Activated CD4-positive, alpha-beta memory T cell treated with anti-CD3 and anti-CD28 coated beads, Interleukin-2, amount 10 ng/mL, durations not matched to agents 7 days and 5 days (primary cell): ENCODE data around the gene KPRP. TPM values are rescaled to one million over a fixed set of nuclear protein-coding genes. Genes with fewer than 3 reads are reported as not detected.

Experiments
- CTCF ChIA-PET: fragments of 350-600 bp; sonication (Branson Sonifier 250); formaldehyde crosslinking; loops from one replicate; lab custom pipeline; 2021; ENCODE audit warnings: antibody characterized with exemption, inconsistent platforms; lab: Charles Lee
- POLR2A ChIA-PET: fragments of 350-600 bp; sonication (Branson Sonifier 250); formaldehyde crosslinking; loops from one replicate; lab custom pipeline; 2021; ENCODE audit warnings: antibody characterized with exemption; lab: Charles Lee
- DNase-seq: peaks from one replicate; pipeline ENCODE4 v3.0.0-alpha.2; 2020
- H3K27ac Mint-ChIP-seq: one replicate; pipeline ENCODE4 v1.8.0; 2021; ENCODE audit warnings: mild to moderate bottlenecking, mixed read lengths
- H3K27me3 Mint-ChIP-seq: one replicate; pipeline ENCODE4 v1.8.0; 2021; ENCODE audit warnings: mixed read lengths
- H3K36me3 Mint-ChIP-seq: one replicate; pipeline ENCODE4 v1.8.0; 2021; ENCODE audit warnings: low read depth, mixed read lengths
- H3K4me1 Mint-ChIP-seq: one replicate; pipeline ENCODE4 v1.8.0; 2021; ENCODE audit warnings: mixed read lengths
- H3K4me3 Mint-ChIP-seq: one replicate; pipeline ENCODE4 v1.8.0; 2021; ENCODE audit warnings: mild to moderate bottlenecking, mixed read lengths
- H3K9me3 Mint-ChIP-seq: one replicate; pipeline ENCODE4 v1.8.0; 2021; ENCODE audit warnings: mixed read lengths
- total RNA-seq, 2 experiments: library from RNA; stranded (reverse); gene quantifications; one replicate each; pipeline ENCODE4 v1.2.3, GENCODE V29; 2021

Gene KPRP
- not detected for total RNA-seq

GRCh38 chr1:152757747-152758146 lies at the start of gene KPRP:
Gene KPRP (plus strand): TSS chr1:152758025. CDS start chr1:152759589, 1,564 bp downstream.
- Mint-ChIP-seq H3K36me3 (no peaks in the 10 kb centered on the region), H3K4me1 (no peaks in the 10 kb centered on the region), H3K9me3 (no peaks in the 10 kb centered on the region), H3K27me3 (peaks cover 2% of the 10 kb centered on the region), H3K27ac (no peak within 1 kb of the TSS), H3K4me3 (no peak within 1 kb of the TSS)
- no peak for DNase-seq
- POLR2A ChIA-PET = no interaction called here
- CTCF ChIA-PET = no interaction called here

- ChIA-PET POLR2A (no interaction called here), CTCF (no interaction called here)
- Mint-ChIP-seq H3K27me3 (no peaks in the 10 kb centered on the region), H3K27ac (no peak overlapping the region), H3K36me3 (no peaks in the 10 kb centered on the region), H3K4me1 (no peaks in the 10 kb centered on the region), H3K9me3 (no peaks in the 10 kb centered on the region), H3K4me3 (no peak overlapping the region)
- DNase-seq = no peak
These were observed 39.6 kb upstream of the KPRP start for GRCh38 chr1:152718238-152718637.

GRCh38 chr1:152725261-152725660 lies 32.6 kb upstream of the KPRP start:
- Mint-ChIP-seq H3K4me3 (no peak overlapping the region), H3K9me3 (no peaks in the 10 kb centered on the region), H3K4me1 (no peaks in the 10 kb centered on the region), H3K27me3 (peaks cover 2% of the 10 kb centered on the region), H3K27ac (no peak overlapping the region), H3K36me3 (no peaks in the 10 kb centered on the region)
- CTCF ChIA-PET = no interaction called here
- DNase-seq = no peak
- POLR2A ChIA-PET = no interaction called here

GRCh38 chr1:152728986-152729385 lies 28.8 kb upstream of the KPRP start:
- no peaks in the 10 kb centered on the region for H3K36me3 Mint-ChIP-seq
- CTCF ChIA-PET = no interaction called here
- H3K27me3 Mint-ChIP-seq = peaks cover 2% of the 10 kb centered on the region
- H3K27ac Mint-ChIP-seq = no peak overlapping the region
- no peak for DNase-seq
- H3K9me3 Mint-ChIP-seq = no peaks in the 10 kb centered on the region
- POLR2A ChIA-PET = no interaction called here
- no peak overlapping the region for H3K4me3 Mint-ChIP-seq
- H3K4me1 Mint-ChIP-seq = no peaks in the 10 kb centered on the region

- Mint-ChIP-seq H3K27me3 (no peaks in the 10 kb centered on the region), H3K4me3 (no peak overlapping the region), H3K27ac (no peak overlapping the region), H3K9me3 (no peaks in the 10 kb centered on the region), H3K4me1 (no peaks in the 10 kb centered on the region), H3K36me3 (no peaks in the 10 kb centered on the region)
- no peak for DNase-seq
- ChIA-PET POLR2A (no interaction called here), CTCF (interaction anchor here (1.2 kb wide), 1 partner anchor 9 kb away, joined by 3 read pairs; no protein-coding TSS in a partner anchor)
These were observed 22.2 kb upstream of the KPRP start for GRCh38 chr1:152735648-152736047.

- Mint-ChIP-seq H3K9me3 (no peaks in the 10 kb centered on the region), H3K27ac (no peak overlapping the region), H3K4me1 (no peaks in the 10 kb centered on the region), H3K36me3 (no peaks in the 10 kb centered on the region), H3K4me3 (no peak overlapping the region), H3K27me3 (peaks cover 2% of the 10 kb centered on the region)
- no peak for DNase-seq
- CTCF ChIA-PET = no interaction called here
- POLR2A ChIA-PET = no interaction called here
These were observed 19.8 kb upstream of the KPRP start for GRCh38 chr1:152737997-152738396.

- Mint-ChIP-seq H3K27ac (no peak overlapping the region), H3K4me1 (no peaks in the 10 kb centered on the region), H3K4me3 (no peak overlapping the region), H3K36me3 (no peaks in the 10 kb centered on the region), H3K27me3 (peaks cover 2% of the 10 kb centered on the region), H3K9me3 (no peaks in the 10 kb centered on the region)
- DNase-seq = no peak
- ChIA-PET CTCF (no interaction called here), POLR2A (no interaction called here)
These were observed 18.0 kb upstream of the KPRP start for GRCh38 chr1:152739841-152740240.

GRCh38 chr1:152741656-152742055 lies 16.2 kb upstream of the KPRP start:
- Mint-ChIP-seq H3K36me3 (no peaks in the 10 kb centered on the region), H3K4me1 (no peaks in the 10 kb centered on the region), H3K27ac (no peak overlapping the region), H3K9me3 (no peaks in the 10 kb centered on the region), H3K27me3 (peaks cover 5% of the 10 kb centered on the region), H3K4me3 (no peak overlapping the region)
- CTCF ChIA-PET = no interaction called here
- DNase-seq = no peak
- POLR2A ChIA-PET = no interaction called here

- Mint-ChIP-seq H3K36me3 (no peaks in the 10 kb centered on the region), H3K4me3 (no peak overlapping the region), H3K27me3 (peaks cover 5% of the 10 kb centered on the region), H3K27ac (no peak overlapping the region), H3K4me1 (no peaks in the 10 kb centered on the region), H3K9me3 (no peaks in the 10 kb centered on the region)
- no peak for DNase-seq
- POLR2A ChIA-PET = no interaction called here
- CTCF ChIA-PET = no interaction called here
These were observed 14.3 kb upstream of the KPRP start for GRCh38 chr1:152743371-152744145.

- CTCF ChIA-PET = interaction anchor here (1.0 kb wide), 1 partner anchor 10 kb away, joined by 3 read pairs; no protein-coding TSS in a partner anchor
- H3K4me1 Mint-ChIP-seq = no peaks in the 10 kb centered on the region
- POLR2A ChIA-PET = no interaction called here
- H3K27ac Mint-ChIP-seq = no peak overlapping the region
- H3K9me3 Mint-ChIP-seq = no peaks in the 10 kb centered on the region
- H3K27me3 Mint-ChIP-seq = peaks cover 10% of the 10 kb centered on the region
- H3K36me3 Mint-ChIP-seq = no peaks in the 10 kb centered on the region
- H3K4me3 Mint-ChIP-seq = no peak overlapping the region
- no peak for DNase-seq
These were observed 12.5 kb upstream of the KPRP start for GRCh38 chr1:152745289-152745704.

GRCh38 chr1:152745765-152746444 lies 11.9 kb upstream of the KPRP start:
- Mint-ChIP-seq H3K27me3 (peaks cover 14% of the 10 kb centered on the region), H3K9me3 (no peaks in the 10 kb centered on the region), H3K4me3 (no peak overlapping the region), H3K4me1 (no peaks in the 10 kb centered on the region), H3K27ac (no peak overlapping the region), H3K36me3 (no peaks in the 10 kb centered on the region)
- ChIA-PET CTCF (no interaction called here), POLR2A (no interaction called here)
- no peak for DNase-seq

GRCh38 chr1:152747831-152748230 lies 10.0 kb upstream of the KPRP start:
- DNase-seq = no peak
- H3K36me3 Mint-ChIP-seq = no peaks in the 10 kb centered on the region
- no peaks in the 10 kb centered on the region for H3K9me3 Mint-ChIP-seq
- H3K4me3 Mint-ChIP-seq = no peak overlapping the region
- peaks cover 17% of the 10 kb centered on the region for H3K27me3 Mint-ChIP-seq
- no peak overlapping the region for H3K27ac Mint-ChIP-seq
- CTCF ChIA-PET = no interaction called here
- POLR2A ChIA-PET = no interaction called here
- no peaks in the 10 kb centered on the region for H3K4me1 Mint-ChIP-seq

- Mint-ChIP-seq H3K36me3 (no peaks in the 10 kb centered on the region), H3K4me1 (no peaks in the 10 kb centered on the region), H3K9me3 (no peaks in the 10 kb centered on the region), H3K4me3 (no peak overlapping the region), H3K27ac (no peak overlapping the region), H3K27me3 (peaks cover 16% of the 10 kb centered on the region)
- POLR2A ChIA-PET = no interaction called here
- CTCF ChIA-PET = no interaction called here
- DNase-seq = no peak
These were observed 5.6 kb upstream of the KPRP start for GRCh38 chr1:152752225-152752624.

GRCh38 chr1:152753586-152753985 lies 4.2 kb upstream of the KPRP start:
- no peak for DNase-seq
- ChIA-PET CTCF (no interaction called here), POLR2A (no interaction called here)
- Mint-ChIP-seq H3K4me1 (no peaks in the 10 kb centered on the region), H3K27me3 (peaks cover 16% of the 10 kb centered on the region), H3K4me3 (no peak overlapping the region), H3K9me3 (no peaks in the 10 kb centered on the region), H3K27ac (no peak overlapping the region), H3K36me3 (no peaks in the 10 kb centered on the region)
